ENCODE measurements around the gene XRCC4. TPM values are rescaled to one million over a fixed set of nuclear protein-coding genes. Genes with fewer than 3 reads are reported as not detected.

Gene XRCC4
- total and polyA plus RNA-seq, 2 of the 8 experiments (the other 6 are each of a cell fraction or from before 2014, with no cell fraction given): 3.0 to 8.3 TPM

DNA sequence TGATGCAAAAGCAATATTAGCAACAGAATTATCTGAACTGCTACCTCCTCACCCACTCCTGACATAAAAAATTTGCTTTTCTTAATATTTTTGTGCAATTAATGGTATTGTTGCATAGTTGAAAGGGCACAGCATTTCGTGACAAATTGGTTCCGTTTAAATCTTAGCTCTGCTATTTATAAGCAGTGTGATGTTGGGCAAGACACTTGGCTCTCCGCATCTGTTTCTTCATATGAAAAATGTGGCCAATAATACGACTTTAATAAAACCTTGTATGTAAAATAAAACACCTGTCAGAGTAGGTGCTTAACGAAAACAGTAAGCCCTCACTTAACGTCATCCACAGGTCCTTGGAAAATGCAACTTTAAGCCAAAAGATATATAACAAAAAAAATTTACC is 4.4 kb upstream of the XRCC4 start (continued):
- TF ChIP-seq YY1 (IDR thresholded peaks at IDR 0.05; ENCODE audit: low read depth, low read length) (no peak), POU5F1 (IDR thresholded peaks at IDR 0.05; ENCODE audit: low read depth, low read length) (no peak), EGR1 (IDR thresholded peaks at IDR 0.05; ENCODE audit: borderline replicate concordance, low read depth, low read length) (no peak), PHF8 (conservative IDR thresholded peaks at IDR 0.05; ENCODE audit: low read depth, low read length) (no peak), ASH2L (IDR thresholded peaks at IDR 0.05; ENCODE audit: low read length) (no peak)
- TF ChIP-seq, protein P1, sequence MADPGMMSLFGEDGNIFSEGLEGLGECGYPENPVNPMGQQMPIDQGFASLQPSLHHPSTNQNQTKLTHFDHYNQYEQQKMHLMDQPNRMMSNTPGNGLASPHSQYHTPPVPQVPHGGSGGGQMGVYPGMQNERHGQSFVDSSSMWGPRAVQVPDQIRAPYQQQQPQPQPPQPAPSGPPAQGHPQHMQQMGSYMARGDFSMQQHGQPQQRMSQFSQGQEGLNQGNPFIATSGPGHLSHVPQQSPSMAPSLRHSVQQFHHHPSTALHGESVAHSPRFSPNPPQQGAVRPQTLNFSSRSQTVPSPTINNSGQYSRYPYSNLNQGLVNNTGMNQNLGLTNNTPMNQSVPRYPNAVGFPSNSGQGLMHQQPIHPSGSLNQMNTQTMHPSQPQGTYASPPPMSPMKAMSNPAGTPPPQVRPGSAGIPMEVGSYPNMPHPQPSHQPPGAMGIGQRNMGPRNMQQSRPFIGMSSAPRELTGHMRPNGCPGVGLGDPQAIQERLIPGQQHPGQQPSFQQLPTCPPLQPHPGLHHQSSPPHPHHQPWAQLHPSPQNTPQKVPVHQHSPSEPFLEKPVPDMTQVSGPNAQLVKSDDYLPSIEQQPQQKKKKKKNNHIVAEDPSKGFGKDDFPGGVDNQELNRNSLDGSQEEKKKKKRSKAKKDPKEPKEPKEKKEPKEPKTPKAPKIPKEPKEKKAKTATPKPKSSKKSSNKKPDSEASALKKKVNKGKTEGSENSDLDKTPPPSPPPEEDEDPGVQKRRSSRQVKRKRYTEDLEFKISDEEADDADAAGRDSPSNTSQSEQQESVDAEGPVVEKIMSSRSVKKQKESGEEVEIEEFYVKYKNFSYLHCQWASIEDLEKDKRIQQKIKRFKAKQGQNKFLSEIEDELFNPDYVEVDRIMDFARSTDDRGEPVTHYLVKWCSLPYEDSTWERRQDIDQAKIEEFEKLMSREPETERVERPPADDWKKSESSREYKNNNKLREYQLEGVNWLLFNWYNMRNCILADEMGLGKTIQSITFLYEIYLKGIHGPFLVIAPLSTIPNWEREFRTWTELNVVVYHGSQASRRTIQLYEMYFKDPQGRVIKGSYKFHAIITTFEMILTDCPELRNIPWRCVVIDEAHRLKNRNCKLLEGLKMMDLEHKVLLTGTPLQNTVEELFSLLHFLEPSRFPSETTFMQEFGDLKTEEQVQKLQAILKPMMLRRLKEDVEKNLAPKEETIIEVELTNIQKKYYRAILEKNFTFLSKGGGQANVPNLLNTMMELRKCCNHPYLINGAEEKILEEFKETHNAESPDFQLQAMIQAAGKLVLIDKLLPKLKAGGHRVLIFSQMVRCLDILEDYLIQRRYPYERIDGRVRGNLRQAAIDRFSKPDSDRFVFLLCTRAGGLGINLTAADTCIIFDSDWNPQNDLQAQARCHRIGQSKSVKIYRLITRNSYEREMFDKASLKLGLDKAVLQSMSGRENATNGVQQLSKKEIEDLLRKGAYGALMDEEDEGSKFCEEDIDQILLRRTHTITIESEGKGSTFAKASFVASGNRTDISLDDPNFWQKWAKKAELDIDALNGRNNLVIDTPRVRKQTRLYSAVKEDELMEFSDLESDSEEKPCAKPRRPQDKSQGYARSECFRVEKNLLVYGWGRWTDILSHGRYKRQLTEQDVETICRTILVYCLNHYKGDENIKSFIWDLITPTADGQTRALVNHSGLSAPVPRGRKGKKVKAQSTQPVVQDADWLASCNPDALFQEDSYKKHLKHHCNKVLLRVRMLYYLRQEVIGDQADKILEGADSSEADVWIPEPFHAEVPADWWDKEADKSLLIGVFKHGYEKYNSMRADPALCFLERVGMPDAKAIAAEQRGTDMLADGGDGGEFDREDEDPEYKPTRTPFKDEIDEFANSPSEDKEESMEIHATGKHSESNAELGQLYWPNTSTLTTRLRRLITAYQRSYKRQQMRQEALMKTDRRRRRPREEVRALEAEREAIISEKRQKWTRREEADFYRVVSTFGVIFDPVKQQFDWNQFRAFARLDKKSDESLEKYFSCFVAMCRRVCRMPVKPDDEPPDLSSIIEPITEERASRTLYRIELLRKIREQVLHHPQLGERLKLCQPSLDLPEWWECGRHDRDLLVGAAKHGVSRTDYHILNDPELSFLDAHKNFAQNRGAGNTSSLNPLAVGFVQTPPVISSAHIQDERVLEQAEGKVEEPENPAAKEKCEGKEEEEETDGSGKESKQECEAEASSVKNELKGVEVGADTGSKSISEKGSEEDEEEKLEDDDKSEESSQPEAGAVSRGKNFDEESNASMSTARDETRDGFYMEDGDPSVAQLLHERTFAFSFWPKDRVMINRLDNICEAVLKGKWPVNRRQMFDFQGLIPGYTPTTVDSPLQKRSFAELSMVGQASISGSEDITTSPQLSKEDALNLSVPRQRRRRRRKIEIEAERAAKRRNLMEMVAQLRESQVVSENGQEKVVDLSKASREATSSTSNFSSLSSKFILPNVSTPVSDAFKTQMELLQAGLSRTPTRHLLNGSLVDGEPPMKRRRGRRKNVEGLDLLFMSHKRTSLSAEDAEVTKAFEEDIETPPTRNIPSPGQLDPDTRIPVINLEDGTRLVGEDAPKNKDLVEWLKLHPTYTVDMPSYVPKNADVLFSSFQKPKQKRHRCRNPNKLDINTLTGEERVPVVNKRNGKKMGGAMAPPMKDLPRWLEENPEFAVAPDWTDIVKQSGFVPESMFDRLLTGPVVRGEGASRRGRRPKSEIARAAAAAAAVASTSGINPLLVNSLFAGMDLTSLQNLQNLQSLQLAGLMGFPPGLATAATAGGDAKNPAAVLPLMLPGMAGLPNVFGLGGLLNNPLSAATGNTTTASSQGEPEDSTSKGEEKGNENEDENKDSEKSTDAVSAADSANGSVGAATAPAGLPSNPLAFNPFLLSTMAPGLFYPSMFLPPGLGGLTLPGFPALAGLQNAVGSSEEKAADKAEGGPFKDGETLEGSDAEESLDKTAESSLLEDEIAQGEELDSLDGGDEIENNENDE (IDR thresholded peaks at IDR 0.05; ENCODE audit: insufficient replicate concordance, low read length): no peak
- TF ChIP-seq, protein P2, sequence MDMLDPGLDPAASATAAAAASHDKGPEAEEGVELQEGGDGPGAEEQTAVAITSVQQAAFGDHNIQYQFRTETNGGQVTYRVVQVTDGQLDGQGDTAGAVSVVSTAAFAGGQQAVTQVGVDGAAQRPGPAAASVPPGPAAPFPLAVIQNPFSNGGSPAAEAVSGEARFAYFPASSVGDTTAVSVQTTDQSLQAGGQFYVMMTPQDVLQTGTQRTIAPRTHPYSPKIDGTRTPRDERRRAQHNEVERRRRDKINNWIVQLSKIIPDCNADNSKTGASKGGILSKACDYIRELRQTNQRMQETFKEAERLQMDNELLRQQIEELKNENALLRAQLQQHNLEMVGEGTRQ (IDR thresholded peaks at IDR 0.05; ENCODE audit: low read length): no peak
